ENCODE results near the gene GPR89B. TPM values are rescaled to one million over a fixed set of nuclear protein-coding genes. Genes with fewer than 3 reads are reported as not detected.
A peak's percentile ranks its signal among the peaks of the same experiment; 100 is the strongest.
"Not testable (repeated sequence)": the region's sequence is repeated elsewhere in the genome, so short reads cannot be mapped to it uniquely, and the experiment has no call there.

GPR89B gene
- total and polyA plus RNA-seq, 2 of the 8 experiments (the other 6 are each of a cell fraction or from before 2014, with no cell fraction given): 19.5 to 32.5 TPM

GRCh38 chr1:148038462-148039333, 110.5 kb downstream of the GPR89B start:
- FAIRE-seq; H3K23me2 ChIP-seq (ENCODE audit: low read depth, low read length); H2AK5ac ChIP-seq (ENCODE audit: low read depth, low read length); H3K18ac ChIP-seq (ENCODE audit: extremely low read depth, low read length); H3K56ac ChIP-seq (replicated peaks; ENCODE audit: insufficient read length, low read depth, low read length); H3K23ac ChIP-seq (ENCODE audit: insufficient read length); CTCF ChIA-PET (ENCODE audit: partially characterized antibody); H4K20me1 ChIP-seq (replicated peaks in 1 of 2; ENCODE audit: control insufficient read depth in 1 of 2, insufficient read depth in 2 of 2, low read length in 2 of 2); H4K5ac ChIP-seq (ENCODE audit: insufficient read length, low read depth, low read length); H2BK120ac ChIP-seq (replicated peaks; ENCODE audit: low read depth, low read length); H4K91ac ChIP-seq (replicated peaks; ENCODE audit: insufficient read length, low read length); H3K36me3 ChIP-seq (ENCODE audit: control insufficient read depth in 2 of 4, insufficient read depth in 4 of 4, low read length in 3 of 4); H2BK20ac ChIP-seq (ENCODE audit: low read length); H3K4me1 ChIP-seq (replicated peaks in 1 of 4; ENCODE audit: control insufficient read depth in 3 of 4, insufficient read depth in 4 of 4, low read length in 3 of 4); H2BK15ac ChIP-seq (ENCODE audit: low read length); H3K4ac ChIP-seq (replicated peaks; ENCODE audit: insufficient read length, low read depth, low read length); H2BK12ac ChIP-seq (ENCODE audit: low read depth, low read length); H2AFZ ChIP-seq (ENCODE audit: low read length); H3K27me3 ChIP-seq (replicated peaks in 1 of 4; ENCODE audit: control insufficient read depth in 3 of 4, extremely low read depth in 1 of 4, insufficient read depth in 3 of 4, low read length in 3 of 4); H3K9me3 ChIP-seq (ENCODE audit: insufficient read depth in 2 of 2, low read depth in 1 of 2, low read length in 1 of 2); H3K79me1 ChIP-seq (ENCODE audit: low read depth, low read length); H3K14ac ChIP-seq (ENCODE audit: insufficient read length); H3K79me2 ChIP-seq (ENCODE audit: control insufficient read depth in 1 of 2, insufficient read depth in 2 of 2, low read length in 2 of 2): not testable (repeated sequence)
- POLR2A ChIA-PET (ENCODE audit: partially characterized antibody): interaction anchor here (0.8 to 1.0 kb wide), 6 partner anchors 10 to 1987 kb away, joined by 3 to 17 read pairs (median 3); no protein-coding TSS in a partner anchor
- Histone ChIP-seq H2BK5ac (ENCODE audit: low read depth, low read length) (peak overlapping the region; percentile 88; the same call in 1 of the 2 replicates), H3K4me3 (ENCODE audit: extremely low read depth in 1 of 4, insufficient read depth in 2 of 4, low read depth in 3 of 4, low read length in 4 of 4) (peak overlapping the region in 2 of 4 experiments; percentile 34 to 57; a peak in 4 of 8 replicates), H3K4me2 (ENCODE audit: insufficient read depth in 1 of 2, low read depth in 2 of 2, low read length in 2 of 2) (peak overlapping the region; percentile 53 to 61; a peak in 3 of 4 replicates), H4K8ac (ENCODE audit: extremely low read depth, insufficient read depth, low read length) (peak overlapping the region; percentile 89; the same call in 1 of the 2 replicates), H3K27ac (ENCODE audit: low read depth, low read length) (peak overlapping the region; percentile 94), H3K9ac (replicated peaks in 1 of 4; ENCODE audit: extremely low read depth in 1 of 4, low read depth in 3 of 4, low read length in 3 of 4) (peak overlapping the region in 3 of 4 experiments; percentile 70 to 85 (median 83); a peak in 6 of 7 replicates)
- WGBS, 2 experiments (ENCODE audit: extremely low coverage in 1 of 2, insufficient coverage in 1 of 2, insufficient read length in 1 of 2, insufficient replicate concordance in 2 of 2, low coverage in 1 of 2, low lambda C conversion rate in 2 of 2, missing lambda C conversion rate in 1 of 2): 1% methylated on average over 19 of the region's 38 CpGs; no CpG with 5 or more reads in 1 of the 2 experiments
- peak; percentile 72 to 82 for DNase-seq (ENCODE audit: low read depth in 1 of 2, low spot score in 2 of 2)
- TF ChIP-seq TAF7 (optimal IDR thresholded peaks at IDR 0.05; ENCODE audit: borderline replicate concordance, low read depth, low read length) (peak; percentile 88), JUND (IDR thresholded peaks at IDR 0.05; ENCODE audit: low read length) (0 out of 2 replicates have a peak, but pooled peaks have one; percentile 54), TAF1 (IDR thresholded peaks at IDR 0.05; ENCODE audit: low read depth, low read length) (0 out of 2 replicates have a peak, but pooled peaks have one; percentile 19), TCF12 (IDR thresholded peaks at IDR 0.05; ENCODE audit: low read depth, low read length) (peak; percentile 48; the same call in 1 of the 2 replicates), POU5F1 (IDR thresholded peaks at IDR 0.05; ENCODE audit: low read depth, low read length) (peak; percentile 23; the same call in 1 of the 2 replicates), GTF2F1 (IDR thresholded peaks at IDR 0.05; ENCODE audit: borderline replicate concordance, low read depth, low read length) (peak; percentile 95), EP300 (IDR thresholded peaks at IDR 0.05; ENCODE audit: borderline replicate concordance in 1 of 2, low read depth in 2 of 2, low read length in 2 of 2) (peak in 1 of 2 experiments; percentile 72; a peak in 1 of 3 replicates), SP4 (IDR thresholded peaks at IDR 0.05; ENCODE audit: low read length) (peak; percentile 48; the same call in 1 of the 2 replicates), EGR1 (IDR thresholded peaks at IDR 0.05; ENCODE audit: borderline replicate concordance, low read depth, low read length) (peak; percentile 81; the same call in 1 of the 2 replicates), POLR2AphosphoS5 (IDR thresholded peaks at IDR 0.05; ENCODE audit: low read depth, low read length) (peak; percentile 97), YY1 (IDR thresholded peaks at IDR 0.05; ENCODE audit: low read depth, low read length) (0 out of 2 replicates have a peak, but pooled peaks have one; percentile 11), POLR2A (IDR thresholded peaks at IDR 0.05; ENCODE audit: control extremely low read depth in 1 of 2, low read depth in 2 of 2, low read length in 2 of 2) (peak; percentile 97 to 98)
